ENCODE measurements around the gene ZNF277. TPM values are rescaled to one million over a fixed set of nuclear protein-coding genes. Genes with fewer than 3 reads are reported as not detected.

Gene ZNF277
- total RNA-seq, 1 donor from 2014 or later, result 25.9 TPM

DNA sequence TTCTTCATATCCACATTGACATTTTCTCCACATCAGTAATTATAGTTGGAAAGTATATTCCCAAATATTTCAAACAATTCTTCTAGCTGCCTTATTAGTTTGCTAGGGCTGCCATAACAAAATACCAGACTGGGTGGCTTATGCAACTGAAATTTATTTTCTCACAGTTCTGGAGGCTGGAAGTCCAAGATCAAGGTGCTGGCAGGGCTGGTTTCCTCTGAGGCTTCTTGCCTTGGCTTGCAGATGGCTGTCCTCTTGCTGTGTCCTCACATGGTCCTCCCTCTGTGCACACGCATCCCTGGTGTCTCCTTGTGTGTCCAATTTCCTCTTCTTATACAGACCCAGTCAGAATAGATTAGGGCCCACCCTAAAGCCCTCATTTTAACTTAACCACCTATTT, 34.8 kb upstream of the ZNF277 start:
- Mint-ChIP-seq H3K9me3 (ENCODE audit: low read depth) (no peaks in the 10 kb centered on the region), H3K27me3 (no peaks in the 10 kb centered on the region), H3K36me3 (ENCODE audit: insufficient read depth) (peaks cover 2% of the 10 kb centered on the region), H3K27ac (no peak overlapping the region), H3K4me3 (ENCODE audit: low read depth) (no peak overlapping the region), H3K4me1 (ENCODE audit: low read depth) (peaks cover 3% of the 10 kb centered on the region)
- DNase-seq (ENCODE audit: low spot score, unreplicated experiment), result no peak
- no peak for TF ChIP-seq CTCF (IDR thresholded peaks at IDR 0.05; ENCODE audit: unreplicated experiment)

DNA sequence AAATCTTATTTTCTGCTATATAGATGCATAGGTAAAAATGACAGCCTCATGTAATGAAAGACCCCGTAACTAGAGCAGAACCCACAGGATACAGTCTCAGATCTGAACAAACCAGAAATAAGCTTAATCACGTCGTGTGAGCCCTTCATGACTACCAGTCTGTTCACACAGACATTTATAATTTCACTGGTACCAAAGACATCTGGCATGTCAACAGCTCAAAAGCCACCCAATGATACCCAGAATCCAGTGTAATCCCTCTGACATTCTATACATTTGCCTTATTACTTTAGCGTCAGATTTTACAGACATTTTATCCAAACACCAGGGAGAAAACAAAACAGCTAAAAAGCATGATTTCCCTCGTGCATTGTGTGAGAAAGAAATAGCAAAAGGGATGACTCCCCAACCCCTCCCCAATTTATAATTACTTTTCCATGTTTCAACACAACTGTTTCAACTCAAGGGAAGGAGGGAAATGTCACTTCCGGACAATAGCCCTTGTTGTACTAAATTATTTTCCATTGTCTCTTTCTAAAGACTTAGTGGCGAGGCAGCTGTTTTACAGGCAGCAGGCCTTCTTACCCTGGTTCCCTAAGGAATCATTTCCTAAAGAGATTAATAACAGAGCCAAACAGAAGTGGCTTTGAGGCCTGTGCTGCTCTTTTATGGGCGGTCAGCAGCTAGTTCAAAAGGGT, 33.5 kb upstream of the ZNF277 start:
- Mint-ChIP-seq H3K4me3 (ENCODE audit: low read depth) (no peak overlapping the region), H3K27ac (no peak overlapping the region), H3K36me3 (ENCODE audit: insufficient read depth) (peaks cover 2% of the 10 kb centered on the region), H3K4me1 (ENCODE audit: low read depth) (peaks cover 5% of the 10 kb centered on the region), H3K9me3 (ENCODE audit: low read depth) (no peaks in the 10 kb centered on the region), H3K27me3 (peaks cover under 1% of the 10 kb centered on the region)
- no peak for TF ChIP-seq CTCF (IDR thresholded peaks at IDR 0.05; ENCODE audit: unreplicated experiment)
- DNase-seq (ENCODE audit: low spot score, unreplicated experiment), result no peak

DNA sequence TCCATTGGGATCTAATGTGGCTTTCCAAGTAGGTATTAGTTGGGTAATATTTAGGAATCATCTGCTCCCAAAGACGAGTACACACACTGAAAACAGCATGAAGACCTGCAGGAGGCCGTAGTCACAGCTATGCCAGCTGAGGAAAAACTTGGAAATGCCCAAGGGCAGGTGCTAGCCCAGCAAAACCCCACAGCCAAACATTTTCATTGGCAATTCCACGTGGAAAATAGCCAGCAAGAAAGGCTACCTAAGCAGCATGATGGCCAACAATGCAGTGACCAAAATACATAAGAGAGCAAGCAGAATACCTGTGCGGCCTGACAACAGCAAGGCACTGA, 33.0 kb upstream of the ZNF277 start:
- Mint-ChIP-seq H3K36me3 (ENCODE audit: insufficient read depth) (peaks cover 2% of the 10 kb centered on the region), H3K4me3 (ENCODE audit: low read depth) (no peak overlapping the region), H3K9me3 (ENCODE audit: low read depth) (no peaks in the 10 kb centered on the region), H3K27me3 (peaks cover 2% of the 10 kb centered on the region), H3K4me1 (ENCODE audit: low read depth) (peaks cover 5% of the 10 kb centered on the region), H3K27ac (no peak overlapping the region)
- no peak for DNase-seq (ENCODE audit: low spot score, unreplicated experiment)
- TF ChIP-seq CTCF (IDR thresholded peaks at IDR 0.05; ENCODE audit: unreplicated experiment), result no peak

DNA sequence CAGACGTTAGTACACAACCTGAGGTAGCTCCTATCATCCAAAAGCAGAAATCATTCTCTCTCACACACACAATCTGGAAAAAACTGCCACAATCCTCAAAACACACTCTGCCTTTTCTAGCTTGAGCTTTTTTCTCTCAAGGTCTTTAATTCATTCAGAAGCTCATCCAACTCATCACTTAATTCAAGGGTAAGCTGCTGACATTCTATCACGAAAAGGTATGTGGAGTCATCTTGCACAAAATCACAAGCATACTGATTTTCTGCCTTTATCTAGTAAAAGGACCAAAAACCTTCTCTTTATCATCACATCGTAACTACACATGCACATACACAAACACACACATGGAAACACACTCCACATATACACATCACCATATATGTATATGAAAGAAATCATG, 32.3 kb upstream of the ZNF277 start:
- H3K4me3 Mint-ChIP-seq (ENCODE audit: low read depth), result no peak overlapping the region
- H3K4me1 Mint-ChIP-seq (ENCODE audit: low read depth), result peaks cover 5% of the 10 kb centered on the region
- no peak for DNase-seq (ENCODE audit: low spot score, unreplicated experiment)
- peaks cover 2% of the 10 kb centered on the region for H3K27me3 Mint-ChIP-seq
- H3K9me3 Mint-ChIP-seq (ENCODE audit: low read depth), result no peaks in the 10 kb centered on the region
- no peak overlapping the region for H3K27ac Mint-ChIP-seq
- peaks cover 2% of the 10 kb centered on the region for H3K36me3 Mint-ChIP-seq (ENCODE audit: insufficient read depth)
- TF ChIP-seq CTCF (IDR thresholded peaks at IDR 0.05; ENCODE audit: unreplicated experiment), result no peak

DNA sequence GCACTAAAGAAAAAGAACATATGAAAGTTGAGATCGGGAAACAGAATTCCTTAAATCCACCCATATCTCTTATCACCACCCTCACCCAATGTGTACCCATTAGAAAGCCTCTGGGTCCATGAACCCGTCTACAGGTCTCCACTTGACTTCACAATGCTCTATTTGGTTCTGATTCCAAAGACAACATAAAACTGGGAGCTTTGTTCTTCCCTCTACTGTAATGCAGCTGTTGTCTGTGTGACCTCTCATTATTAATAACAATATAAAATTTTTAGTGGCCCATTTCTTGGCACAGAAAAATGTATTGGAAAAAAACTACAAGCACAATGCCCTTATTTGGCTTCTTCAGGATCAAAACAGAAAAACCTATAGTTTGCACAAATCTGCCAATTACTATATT, 30.3 kb upstream of the ZNF277 start:
- H3K4me3 Mint-ChIP-seq (ENCODE audit: low read depth), result no peak overlapping the region
- no peak for DNase-seq (ENCODE audit: low spot score, unreplicated experiment)
- TF ChIP-seq CTCF (IDR thresholded peaks at IDR 0.05; ENCODE audit: unreplicated experiment), result no peak
- H3K27me3 Mint-ChIP-seq, result peaks cover 5% of the 10 kb centered on the region
- H3K9me3 Mint-ChIP-seq (ENCODE audit: low read depth), result no peaks in the 10 kb centered on the region
- H3K36me3 Mint-ChIP-seq (ENCODE audit: insufficient read depth), result no peaks in the 10 kb centered on the region
- peaks cover 5% of the 10 kb centered on the region for H3K4me1 Mint-ChIP-seq (ENCODE audit: low read depth)
- no peak overlapping the region for H3K27ac Mint-ChIP-seq

All from progenitor cell of endocrine pancreas (in vitro differentiated cells).